NCI-H2227 (cell line): ENCODE measurements around the gene ULBP1.
"Not testable (repeated sequence)": the region's sequence is repeated elsewhere in the genome, so short reads cannot be mapped to it uniquely, and the experiment has no call there.

ENCODE experiments used
- DNase-seq: peaks from one replicate; lab custom pipeline; 2025; ENCODE audit not compliant: unreplicated experiment; lab: John Stamatoyannopoulos, UW

Gene ULBP1

DNA sequence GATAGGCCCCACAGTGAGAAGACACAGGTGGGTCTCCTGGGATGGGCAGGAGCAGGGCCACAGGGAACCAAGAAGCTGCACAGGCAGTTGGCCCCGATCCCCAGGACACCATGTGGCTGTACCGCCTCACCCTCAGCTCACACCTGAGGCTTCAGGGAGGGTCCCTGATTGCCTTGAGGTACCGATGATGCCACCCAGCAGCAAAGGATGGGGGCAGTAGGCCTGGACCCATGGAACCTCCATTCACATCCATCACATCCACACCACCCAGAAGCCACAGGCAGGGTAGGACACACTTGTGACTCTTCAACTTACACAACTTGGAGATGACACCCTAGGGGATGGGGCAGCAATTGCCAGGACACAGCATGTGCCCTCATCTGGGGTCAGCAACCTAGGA, 39.9 kb downstream of the ULBP1 start:
- DNase-seq: not testable (repeated sequence)

DNA sequence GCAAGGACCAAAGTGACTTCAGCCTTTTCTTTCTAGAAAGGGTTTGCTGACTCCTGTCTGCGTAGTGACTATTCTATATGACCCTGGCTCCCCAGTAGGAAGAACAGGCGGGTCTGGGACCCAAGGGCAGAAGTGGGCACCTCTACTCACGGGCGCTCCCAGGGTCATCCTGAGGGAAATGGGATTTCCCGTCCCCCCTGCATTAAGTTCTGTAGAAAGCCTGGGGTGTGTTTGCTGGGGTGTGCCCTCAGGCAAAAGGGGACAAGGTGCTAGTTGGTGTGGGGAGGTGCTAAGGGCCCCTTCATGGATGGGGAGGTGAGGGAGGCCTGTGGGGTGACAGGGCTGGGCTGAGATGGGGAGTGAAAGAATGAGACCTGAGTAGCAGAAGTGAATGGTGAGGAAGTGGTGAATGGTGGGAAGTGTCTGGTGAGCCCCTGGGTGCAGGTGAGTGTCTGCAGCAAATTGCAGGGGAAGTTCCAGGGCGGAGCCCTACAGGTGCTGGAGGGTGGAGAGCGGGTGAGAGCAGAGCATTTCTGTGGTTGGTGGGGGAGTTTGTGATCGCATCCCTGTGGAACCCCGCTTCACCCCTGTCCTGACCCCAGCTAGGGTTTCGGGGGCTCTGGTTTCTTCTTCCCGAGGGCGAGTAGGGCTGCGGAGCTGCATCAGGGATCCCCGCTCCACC, 40.5 kb downstream of the ULBP1 start:
- no peak for DNase-seq

- DNase-seq: peak; percentile 92
Observed at GRCh38 chr6:150004783-150005717, 41.3 kb downstream of the ULBP1 start.

- DNase-seq: no peak
Observed at GRCh38 chr6:150005761-150006651, 42.3 kb downstream of the ULBP1 start.

- DNase-seq: peak; percentile 7
Observed at GRCh38 chr6:150006961-150007464, 43.3 kb downstream of the ULBP1 start.

DNA sequence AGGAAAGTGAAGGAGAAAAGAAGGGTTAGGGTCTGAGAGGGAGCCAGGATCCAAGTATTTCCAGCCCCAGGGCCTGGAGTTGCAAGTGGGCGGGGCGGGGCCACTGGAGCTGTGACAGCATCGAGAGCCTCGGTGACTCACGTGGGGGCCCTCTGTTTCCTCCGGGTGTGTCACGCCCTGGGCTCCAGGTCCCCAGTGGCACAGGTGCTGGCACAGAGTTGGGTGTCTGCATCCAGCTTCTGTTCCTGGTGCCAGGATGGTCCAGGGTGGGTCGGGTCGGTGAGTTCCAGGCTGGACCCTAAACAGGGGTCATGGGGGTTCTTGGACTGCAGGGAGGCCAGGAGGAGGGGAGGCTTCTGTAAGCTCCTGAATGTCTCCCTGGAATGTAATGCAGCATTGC, 44.8 kb downstream of the ULBP1 start:
- no peak for DNase-seq

GRCh38 chr6:150012846-150013784, 49.4 kb downstream of the ULBP1 start:
- not testable (repeated sequence) for DNase-seq

- not testable (repeated sequence) for DNase-seq
Observed at GRCh38 chr6:150013785-150014622, 50.3 kb downstream of the ULBP1 start.

GRCh38 chr6:150014623-150015280, 51.0 kb downstream of the ULBP1 start:
- DNase-seq: not testable (repeated sequence)

- DNase-seq: not testable (repeated sequence)
Observed at GRCh38 chr6:150015281-150016001, 51.7 kb downstream of the ULBP1 start.

GRCh38 chr6:150016324-150017185, 52.8 kb downstream of the ULBP1 start:
- peak; percentile 70 for DNase-seq

GRCh38 chr6:150017186-150017521, 53.4 kb downstream of the ULBP1 start:
- DNase-seq: not testable (repeated sequence)

DNA sequence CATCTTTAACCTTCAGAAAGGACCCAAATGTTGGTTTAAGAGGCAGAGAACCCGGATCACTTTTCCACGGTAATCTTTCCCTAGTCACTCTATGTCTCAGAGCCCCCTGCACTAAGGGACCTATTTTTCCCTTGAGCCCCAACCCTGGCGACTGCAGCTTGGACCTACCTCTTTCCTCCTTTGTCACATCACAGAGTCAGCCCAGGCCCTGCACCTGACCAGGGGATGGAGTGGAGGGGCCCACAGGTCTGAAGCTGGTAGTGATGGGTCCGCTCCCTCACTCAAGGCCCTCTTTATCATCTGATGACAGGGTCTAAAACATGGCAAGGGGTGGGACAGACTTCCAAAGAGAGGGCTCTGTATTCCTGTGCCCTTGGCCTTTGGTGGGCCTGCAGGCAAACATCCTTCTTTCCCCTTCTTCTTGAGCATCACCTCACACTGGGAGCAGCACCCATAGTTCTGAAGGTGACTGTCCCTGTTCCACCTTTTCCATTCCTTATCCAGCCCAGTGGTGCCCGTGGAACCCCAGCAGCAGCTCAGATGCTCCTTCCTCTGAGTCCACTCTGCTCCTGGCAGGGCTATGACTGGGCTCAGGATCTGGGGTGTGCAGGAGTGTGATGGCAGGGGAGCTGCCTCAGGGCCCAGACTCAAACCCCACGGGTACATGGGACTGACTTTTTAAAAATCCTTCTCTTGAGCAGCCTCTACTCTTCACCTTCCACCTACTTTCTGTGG, 55.3 kb downstream of the ULBP1 start:
- no peak for DNase-seq

- not testable (repeated sequence) for DNase-seq
Observed at GRCh38 chr6:150021870-150022269, 58.1 kb downstream of the ULBP1 start.
